GM12878 (cell line): Measurements from ENCODE around the gene UNG. TPM values are rescaled to one million over a fixed set of nuclear protein-coding genes. Genes with fewer than 3 reads are reported as not detected.

Experiments
- ATAC-seq: fragments of 200-7000 bp; cut with Tn5 transposase; 3 replicates; pipeline ENCODE4 v1.9.1; 2020; ENCODE audit warnings: mild to moderate bottlenecking, moderate library complexity
- BruUV-seq: library from RNA; stranded (reverse); fragments of 400-500 nt; replicated peaks from 2 replicates; lab custom pipeline; 2021; lab: Mats Ljungman, UMichigan
- CTCF ChIA-PET: fragments of 300-600 bp; sonication (Branson Sonifier 250); formaldehyde crosslinking; extraction: SDS; loops from one replicate; lab custom pipeline; 2021; ENCODE audit warnings: inconsistent platforms; lab: Yijun Ruan, JAX
- POLR2A ChIA-PET: fragments of 350-600 bp; formaldehyde crosslinking; extraction: SDS; loops from one replicate; lab custom pipeline; 2021; ENCODE audit warnings: inconsistent platforms; lab: Charles Lee
- RAD21 ChIA-PET: fragments of 300-600 bp; sonication (Branson Sonifier 250); formaldehyde crosslinking; loops from one replicate; lab custom pipeline; 2023; ENCODE audit warnings: antibody characterized with exemption; ENCODE audit not compliant: unreplicated experiment; lab: Charles Lee
- SMC1A ChIA-PET: fragments of 300-600 bp; sonication (Branson Sonifier 250); formaldehyde crosslinking; loops from one replicate; lab custom pipeline; 2023; ENCODE audit not compliant: unreplicated experiment, uncharacterized antibody; lab: Charles Lee
- DNase-seq: peaks from one replicate; pipeline ENCODE4 v3.0.0-alpha.2; 2011; ENCODE audit warnings: low read depth, low spot score
- FAIRE-seq: peaks from 3 replicates; lab custom pipeline; 2011; peaks lifted over from hg19 to GRCh38; lab: Jason Lieb, UNC
- H2AFZ ChIP-seq: 2 replicates; pipeline ENCODE4 v1.6.0; 2011; ENCODE audit warnings: low read depth, low read length, control low read depth; ENCODE audit not compliant: control insufficient read depth
- H3K27ac ChIP-seq: 2 replicates; pipeline ENCODE4 v1.5.1; 2011; ENCODE audit warnings: control low read depth; ENCODE audit not compliant: control insufficient read depth, insufficient read depth
- H3K27me3 ChIP-seq, 2 experiments: replicated peaks in 1 of 2; 2 replicates each; pipeline versions ENCODE4 v1.6.0 to v1.6.1; 2011; ENCODE audit warnings: low read length in 1 of 2; ENCODE audit not compliant: control insufficient read depth in 2 of 2, insufficient read depth in 2 of 2
- H3K36me3 ChIP-seq, 2 experiments: 2 replicates each; pipeline ENCODE4 v1.5.1; 2011; ENCODE audit warnings: low read length in 1 of 2; ENCODE audit not compliant: control insufficient read depth in 2 of 2, insufficient read depth in 2 of 2
- H3K4me1 ChIP-seq: 2 replicates; pipeline ENCODE4 v1.6.1; 2011; ENCODE audit warnings: mild to moderate bottlenecking, low read length, moderate library complexity, mixed read lengths; ENCODE audit not compliant: control insufficient read depth, insufficient read depth
- H3K4me2 ChIP-seq: 2 replicates; pipeline ENCODE4 v1.6.0; 2011; ENCODE audit warnings: control low read depth; ENCODE audit not compliant: control insufficient read depth, insufficient read depth
- H3K4me3 ChIP-seq: fragments of 200-600 bp; sonication (generic); 2 replicates; pipeline ENCODE4 v1.5.1; 2016
- H3K79me2 ChIP-seq: 2 replicates; pipeline ENCODE4 v1.6.0; 2011; ENCODE audit warnings: low read length; ENCODE audit not compliant: control insufficient read depth, insufficient read depth
- H3K9ac ChIP-seq: 2 replicates; pipeline ENCODE4 v1.8.0; 2011; ENCODE audit warnings: low read length, control low read depth, mixed read lengths; ENCODE audit not compliant: control insufficient read depth, insufficient read depth
- H3K9me3 ChIP-seq: replicated peaks from 3 replicates; pipeline ENCODE4 v1.5.1; 2011; ENCODE audit warnings: mild to moderate bottlenecking, low read length; ENCODE audit not compliant: control insufficient read depth, insufficient read depth
- H4K20me1 ChIP-seq: 2 replicates; pipeline ENCODE4 v1.6.0; 2011; ENCODE audit not compliant: control insufficient read depth, insufficient read depth
- BMI1 ChIP-seq: fragments of 450-650 bp; IDR thresholded peaks from 2 replicates; pipeline ENCODE4 v1.6.1; 2016; ENCODE audit warnings: mild to moderate bottlenecking, moderate library complexity, borderline replicate concordance
- CHD4 ChIP-seq: fragments of 200-600 bp; sonication (generic); IDR thresholded peaks from 2 replicates; pipeline ENCODE4 v1.6.1; 2016; ENCODE audit warnings: mild to moderate bottlenecking
- CTCF ChIP-seq, 3 experiments: IDR thresholded peaks in 2 of 3; conservative IDR thresholded peaks in 1 of 3; 2 replicates each; pipeline ENCODE4 v1.5.1; 2011; ENCODE audit warnings: low read depth in 3 of 3, low read length in 3 of 3, mild to moderate bottlenecking in 3 of 3, control low read depth in 2 of 3, moderate library complexity in 2 of 3, inconsistent platforms in 1 of 3, mixed read lengths in 1 of 3; ENCODE audit not compliant: control insufficient read depth in 2 of 3, insufficient read depth in 1 of 3; ENCODE audit errors: extremely low read depth in 1 of 3
- ETV6 ChIP-seq, 2 experiments: fragments of 450-650 bp in 1 of 2; IDR thresholded peaks in 1 of 2; conservative IDR thresholded peaks in 1 of 2; 2 replicates each; pipeline ENCODE4 v1.6.1; 2014; ENCODE audit warnings: antibody characterized with exemption in 1 of 2, borderline replicate concordance in 1 of 2, low read depth in 1 of 2, mild to moderate bottlenecking in 1 of 2, moderate library complexity in 1 of 2
- FOXM1 ChIP-seq: IDR thresholded peaks from 2 replicates; pipeline ENCODE4 v1.6.1; 2012; ENCODE audit warnings: low read depth, mild to moderate bottlenecking, inconsistent platforms, low read length, moderate library complexity
- GABPA ChIP-seq: IDR thresholded peaks from 2 replicates; pipeline ENCODE4 v1.6.1; 2014; ENCODE audit warnings: antibody characterized with exemption, low read depth, mild to moderate bottlenecking, inconsistent platforms
- GATAD2B ChIP-seq: fragments of 450-650 bp; conservative IDR thresholded peaks from 2 replicates; pipeline ENCODE4 v1.6.1; 2017; ENCODE audit warnings: low read depth, mild to moderate bottlenecking, moderate library complexity
- MTA3 ChIP-seq: IDR thresholded peaks from 2 replicates; pipeline ENCODE4 v1.6.1; 2012; ENCODE audit warnings: low read length, inconsistent platforms, borderline replicate concordance
- RAD21 ChIP-seq: IDR thresholded peaks from 2 replicates; pipeline ENCODE4 v1.6.1; 2011; ENCODE audit warnings: mild to moderate bottlenecking, low read depth, low read length, moderate library complexity; ENCODE audit not compliant: insufficient read depth
- REST ChIP-seq: IDR thresholded peaks from 2 replicates; pipeline ENCODE4 v1.6.1; 2012; ENCODE audit warnings: mild to moderate bottlenecking, low read depth, low read length
- SKIL ChIP-seq: fragments of 450-650 bp; IDR thresholded peaks from 2 replicates; pipeline ENCODE4 v1.6.1; 2017; ENCODE audit warnings: mild to moderate bottlenecking, low read depth, inconsistent platforms; ENCODE audit not compliant: poor library complexity, severe bottlenecking
- WRNIP1 ChIP-seq: IDR thresholded peaks from 2 replicates; pipeline ENCODE4 v1.6.1; 2011; ENCODE audit warnings: low read depth, low read length, improper control_type of control experiment, borderline replicate concordance
- ZNF217 ChIP-seq: fragments of 450-650 bp; IDR thresholded peaks from 2 replicates; pipeline ENCODE4 v1.6.1; 2017; ENCODE audit warnings: antibody characterized with exemption, mild to moderate bottlenecking
- WGBS: methylation state at CpG from one replicate; pipeline ENCODE4 v1.1.6; 2016; ENCODE audit warnings: low lambda C conversion rate; ENCODE audit not compliant: insufficient replicate concordance, insufficient coverage; ENCODE audit errors: missing lambda C conversion rate; 5-methylcytosine and 5-hydroxymethylcytosine counted together
- in situ Hi-C: fragments of 300-500 bp; cut with MboI; formaldehyde crosslinking; loops from 9 replicates; pipeline ENCODE4 v1.14.3; 2018; ENCODE audit warnings: mixed read lengths
- intact Hi-C: fragments of 100-400 bp; cut with micrococcal nuclease; formaldehyde crosslinking; loops from one replicate; pipeline ENCODE4 v1.14.2; 2022; ENCODE audit not compliant: unreplicated experiment
- polyA plus RNA-seq, 11 experiments: library from polyadenylated mRNA; depleted of rRNA in 4 of 11; unstranded in 6 of 11; stranded (reverse) in 5 of 11; fragments of >200 nt; fragmentation: Nextera tagmentation in 4 of 11; fragmentation: Illumina TruSeq in 1 of 11; extraction: Ambion mirVana in 4 of 11; extraction: Trizol in 1 of 11; gene quantifications; 1 replicate in 1 of 11; 2 replicates in 10 of 11; pipeline versions ENCODE4 v1.2.1 to v1.2.3, GENCODE V29; 2011 to 2016; ENCODE audit warnings: inconsistent platforms in 2 of 11, missing spikeins in 2 of 11, low read depth in 1 of 11
- total RNA-seq, 4 experiments: library from RNA; depleted of rRNA in 3 of 4; stranded (reverse); fragments of >200 nt in 3 of 4; fragmentation: Illumina TruSeq in 1 of 4; extraction: Trizol in 1 of 4; gene quantifications; 2 replicates each; pipeline versions ENCODE4 v1.2.1 to v1.2.3, GENCODE V29; 2013 to 2021

Gene UNG
- total and polyA plus RNA-seq, 10 of the 15 experiments (the other 5 are each of a cell fraction or from before 2014, with no cell fraction given) = 9.5 to 81.9 (median 48.2) TPM

GRCh38 chr12:109093022-109093918 lies 4.1 kb upstream of the UNG start, which contains the start of gene ALKBH2:
Gene ALKBH2, minus strand, starts transcription at chr12:109093472. Its CDS starts 686 bp downstream, at chr12:109092786.
- no peaks in the 10 kb centered on the region for H3K27me3 ChIP-seq
- ChIA-PET SMC1A (interaction anchor here (0.7 to 3.4 kb wide), 13 partner anchors 39 to 1175 kb away, joined by 3 to 15 read pairs (median 3); partner anchors contain the start of gene USP30), POLR2A (interaction anchor here (1.0 to 1.4 kb wide), 3 partner anchors 39 to 429 kb away, joined by 3 to 5 read pairs (median 3); no protein-coding TSS in a partner anchor), CTCF (interaction anchor here (0.6 to 4.3 kb wide), 23 partner anchors 8 to 1030 kb away, joined by 3 to 33 read pairs (median 3); partner anchors contain the start of genes ISCU and USP30), RAD21 (interaction anchor here (0.7 to 1.9 kb wide), 12 partner anchors 9 to 578 kb away, joined by 3 to 8 read pairs (median 3); partner anchors contain the start of genes FICD and SSH1)
- in situ Hi-C loops (loop anchor here (5.0 to 10.0 kb wide), 5 partner anchors 206 to 526 kb away; partner anchors contain the start of gene SELPLG), intact Hi-C loops (loop anchor here (1.0 to 10.0 kb wide), 8 partner anchors 38 to 522 kb away; partner anchors contain the start of gene SELPLG)
- H4K20me1 ChIP-seq = no peaks in the 10 kb centered on the region
- peaks cover 26% of the 10 kb centered on the region for H3K79me2 ChIP-seq
- peak within 1 kb of the TSS; percentile 78 for H3K9ac ChIP-seq
- H3K4me3 ChIP-seq = peak within 1 kb of the TSS; percentile 77
- WGBS = 2% methylated on average over 44 of the region's 45 CpGs
- FAIRE-seq (peak; percentile 99), ATAC-seq (peak; percentile 73), DNase-seq (peak; percentile 72)
- H3K4me2 ChIP-seq = peak within 1 kb of the TSS; percentile 90
- H3K4me1 ChIP-seq = peaks cover 7% of the 10 kb centered on the region
- no peaks in the 10 kb centered on the region for H3K9me3 ChIP-seq
- peak within 1 kb of the TSS; percentile 98 for H2AFZ ChIP-seq
- H3K36me3 ChIP-seq = peaks cover 5 to 6% of the 10 kb centered on the region in 2 experiments; a peak in 3 of 4 replicates
- BruUV-seq = TSS peak; percentile 90
- peak within 1 kb of the TSS; percentile 77 for H3K27ac ChIP-seq
- no peak for TF ChIP-seq BMI1
- no peak for TF ChIP-seq ETV6 (conservative IDR thresholded peaks at IDR 0.05 in 1 of 2, IDR thresholded peaks at IDR 0.05 in 1 of 2; ENCODE audit: borderline replicate concordance in 1 of 2, low read depth in 1 of 2)
- TF ChIP-seq MTA3 = no peak
- no peak for TF ChIP-seq WRNIP1
- peak; percentile 84 for TF ChIP-seq GABPA
- peak; percentile 54 for TF ChIP-seq SKIL
- no peak for TF ChIP-seq ZNF217
- no peak for TF ChIP-seq CHD4
- peak; percentile 62; the same call in 1 of the 2 replicates for TF ChIP-seq GATAD2B
- TF ChIP-seq FOXM1 = peak; percentile 71; the same call in 1 of the 2 replicates
- no peak for TF ChIP-seq REST
- TF ChIP-seq RAD21 = peak; percentile 75
- TF ChIP-seq CTCF (IDR thresholded peaks at IDR 0.05 in 2 of 3, conservative IDR thresholded peaks at IDR 0.05 in 1 of 3; ENCODE audit: control insufficient read depth in 2 of 3, extremely low read depth in 1 of 3, insufficient read depth in 1 of 3, low read depth in 3 of 3, low read length in 3 of 3) = peak; percentile 98 to 99 (median 98); a peak in 5 of 6 replicates
